NCI-H82 treated with DMSO at 0.1 percent for 48 hours (cell line): ENCODE measurements around the gene DCAF4L1.

ENCODE experiments used
- DNase-seq: peaks from one replicate; lab custom pipeline; 2025; ENCODE audit not compliant: unreplicated experiment; lab: John Stamatoyannopoulos, UW

DCAF4L1 gene

GRCh38 chr4:41981456-41981855, at the start of gene DCAF4L1:
DCAF4L1 (plus strand) TSS chr4:41981756; CDS start chr4:41981793, 37 bp downstream.
- DNase-seq = no peak

- DNase-seq = no peak
Observed at GRCh38 chr4:41932988-41933387, 48.6 kb upstream of the DCAF4L1 start.

DNA sequence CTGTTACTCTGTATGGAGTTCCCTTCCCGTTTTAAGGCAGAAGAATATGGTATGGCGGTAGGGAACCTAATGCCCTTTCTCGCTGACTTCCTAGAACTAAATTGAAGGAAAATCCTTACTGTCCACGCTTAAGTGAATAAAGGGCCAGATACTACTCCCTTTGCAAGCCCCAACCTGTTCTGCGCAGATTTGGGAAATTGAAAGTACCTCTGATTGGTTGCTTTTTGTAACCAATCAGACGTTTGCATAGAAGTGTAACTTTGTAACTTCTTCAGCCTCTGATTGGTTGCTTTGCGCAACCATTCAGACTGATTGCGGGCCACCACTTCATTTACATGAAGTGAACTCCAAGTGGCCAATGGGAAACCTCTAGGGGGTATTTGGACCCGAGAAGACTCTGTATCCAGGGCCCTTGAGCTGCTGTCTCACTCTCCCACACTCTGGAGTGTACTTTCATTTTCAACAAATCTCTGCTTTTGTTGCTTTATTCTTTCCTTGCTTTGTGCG, 47.5 kb upstream of the DCAF4L1 start:
- DNase-seq = no peak

DNA sequence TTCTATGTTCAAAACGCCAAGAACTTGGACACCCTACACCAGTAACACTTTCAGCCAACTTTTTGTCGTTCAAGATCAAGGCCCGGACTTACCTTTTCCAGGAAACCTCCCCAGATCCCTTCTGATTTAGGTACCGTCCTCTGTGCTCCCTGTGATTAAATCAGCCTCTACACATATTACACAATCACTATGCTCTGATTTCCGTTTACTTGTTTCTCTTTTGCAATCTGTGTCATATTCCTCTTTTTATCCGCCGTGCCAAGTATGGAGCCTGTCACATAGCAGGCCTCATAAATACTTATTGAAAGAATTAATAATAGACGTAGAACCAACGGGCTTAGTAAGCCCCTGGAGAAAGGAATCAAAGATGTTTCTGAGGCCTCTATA, 47.0 kb upstream of the DCAF4L1 start:
- no peak for DNase-seq

DNA sequence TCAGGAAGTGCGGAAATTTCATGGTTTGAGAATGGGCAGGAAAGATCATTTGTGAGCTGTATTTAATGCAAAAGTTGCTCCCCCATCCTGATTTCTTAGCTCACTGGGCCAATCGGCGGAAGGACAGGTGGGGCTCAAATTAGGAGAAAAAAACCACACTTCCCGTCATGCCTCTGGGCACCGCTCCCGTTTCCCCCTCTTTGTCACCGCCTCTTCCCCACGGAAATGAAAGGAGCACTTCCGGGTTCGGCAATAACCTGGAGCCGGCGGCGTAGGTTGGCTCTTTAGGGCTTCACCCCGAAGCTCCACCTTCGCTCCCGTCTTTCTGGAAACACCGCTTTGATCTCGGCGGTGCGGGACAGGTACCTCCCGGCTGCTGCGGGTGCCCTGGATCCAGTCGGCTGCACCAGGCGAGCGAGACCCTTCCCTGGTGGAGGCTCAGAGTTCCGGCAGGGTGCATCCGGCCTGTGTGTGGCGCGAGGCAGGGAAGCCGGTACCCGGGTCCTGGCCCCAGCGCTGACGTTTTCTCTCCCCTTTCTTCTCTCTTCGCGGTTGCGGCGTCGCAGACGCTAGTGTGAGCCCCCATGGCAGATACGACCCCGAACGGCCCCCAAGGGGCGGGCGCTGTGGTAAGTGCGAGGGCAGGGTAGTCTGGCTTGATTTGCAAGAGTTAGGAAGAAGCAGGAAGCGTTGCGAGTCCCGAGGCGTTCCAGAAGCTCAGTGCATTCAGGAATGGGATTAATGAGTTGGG, 46.5 kb upstream of the DCAF4L1 start, which contains the start of gene TMEM33:
TMEM33 (plus strand) TSS at position 529 of the 751 bp plus-strand sequence; CDS start at position 585, 56 bp downstream.
- DNase-seq = peak; percentile 80

GRCh38 chr4:41935652-41936021, 45.9 kb upstream of the DCAF4L1 start:
- DNase-seq = no peak

DNA sequence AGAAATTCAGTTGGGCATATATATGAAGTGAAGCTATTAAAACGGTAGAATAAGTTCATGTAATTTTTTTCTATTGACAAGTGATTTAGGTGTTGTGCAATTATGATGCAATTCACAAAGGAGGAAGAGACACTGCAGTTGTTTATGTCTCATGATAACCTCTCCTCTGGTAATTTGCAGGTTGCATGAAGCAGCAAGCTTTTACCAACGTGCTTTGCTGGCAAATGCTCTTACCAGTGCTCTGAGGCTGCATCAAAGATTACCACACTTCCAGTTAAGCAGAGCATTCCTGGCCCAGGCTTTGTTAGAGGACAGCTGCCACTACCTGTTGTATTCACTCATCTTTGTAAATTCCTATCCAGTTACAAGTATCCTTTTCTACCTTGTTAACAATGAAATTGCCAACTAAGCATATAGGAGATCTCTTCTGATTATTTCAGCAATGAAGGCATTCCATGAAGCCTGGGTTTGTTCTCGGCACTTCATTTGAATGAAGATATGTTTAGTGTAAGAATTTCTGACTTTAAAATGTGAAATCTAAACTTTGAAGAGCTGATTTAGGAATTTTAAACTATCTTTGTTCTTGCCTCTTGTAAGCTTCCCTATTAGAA, 42.4 kb upstream of the DCAF4L1 start:
- DNase-seq = no peak

- DNase-seq = no peak
Observed at GRCh38 chr4:41940834-41941233, 40.7 kb upstream of the DCAF4L1 start.

- DNase-seq = no peak
Observed at GRCh38 chr4:41943506-41943905, 38.0 kb upstream of the DCAF4L1 start.

DNA sequence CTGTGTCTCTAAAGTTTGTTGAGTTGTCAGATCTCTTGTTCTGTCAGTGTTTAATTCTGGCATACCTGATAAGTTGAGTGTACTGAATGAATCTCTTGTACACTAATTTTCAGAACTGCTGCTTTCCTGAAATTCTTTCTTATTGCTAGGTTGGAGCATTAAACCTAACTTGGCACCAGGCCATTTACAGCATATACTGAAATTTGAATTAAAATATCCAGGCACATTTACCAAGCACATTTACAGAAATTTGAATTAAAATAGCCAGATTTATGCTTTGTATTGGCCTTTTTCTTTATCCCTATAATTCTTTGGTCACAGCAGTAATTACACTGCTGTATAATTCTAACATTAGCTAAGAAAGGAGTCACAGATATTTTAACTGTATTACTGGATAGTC, 37.5 kb upstream of the DCAF4L1 start:
- no peak for DNase-seq

- DNase-seq = no peak
Observed at GRCh38 chr4:41949531-41949930, 32.0 kb upstream of the DCAF4L1 start.

- DNase-seq = peak; percentile 9
Observed at GRCh38 chr4:41957634-41958033, 23.9 kb upstream of the DCAF4L1 start.

- no peak for DNase-seq
Observed at GRCh38 chr4:41963105-41963504, 18.5 kb upstream of the DCAF4L1 start.

GRCh38 chr4:41964401-41964800, 17.2 kb upstream of the DCAF4L1 start:
- DNase-seq = no peak

- DNase-seq = no peak
Observed at GRCh38 chr4:41967392-41967791, 14.2 kb upstream of the DCAF4L1 start.

DNA sequence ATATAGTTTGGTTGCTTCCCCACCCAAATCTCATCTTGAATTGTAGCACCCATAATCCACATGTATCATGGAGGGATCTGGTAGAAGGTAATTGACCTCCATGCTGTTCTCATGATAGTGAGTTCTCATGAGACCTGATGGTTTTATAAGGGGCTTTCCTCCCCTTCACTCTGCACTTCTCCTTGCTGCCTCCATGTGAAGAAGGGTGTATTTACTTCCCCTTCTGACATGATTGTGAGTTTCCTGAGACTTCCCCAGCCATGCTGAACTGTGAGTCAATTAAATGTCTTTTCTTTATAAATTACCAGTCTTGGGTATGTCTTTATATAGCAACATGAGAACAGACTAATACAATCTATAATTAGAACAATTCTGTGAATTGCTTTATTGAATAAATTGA, 11.9 kb upstream of the DCAF4L1 start:
- DNase-seq = no peak

- DNase-seq = no peak
Observed at GRCh38 chr4:41975341-41975740, 6.2 kb upstream of the DCAF4L1 start.

DNA sequence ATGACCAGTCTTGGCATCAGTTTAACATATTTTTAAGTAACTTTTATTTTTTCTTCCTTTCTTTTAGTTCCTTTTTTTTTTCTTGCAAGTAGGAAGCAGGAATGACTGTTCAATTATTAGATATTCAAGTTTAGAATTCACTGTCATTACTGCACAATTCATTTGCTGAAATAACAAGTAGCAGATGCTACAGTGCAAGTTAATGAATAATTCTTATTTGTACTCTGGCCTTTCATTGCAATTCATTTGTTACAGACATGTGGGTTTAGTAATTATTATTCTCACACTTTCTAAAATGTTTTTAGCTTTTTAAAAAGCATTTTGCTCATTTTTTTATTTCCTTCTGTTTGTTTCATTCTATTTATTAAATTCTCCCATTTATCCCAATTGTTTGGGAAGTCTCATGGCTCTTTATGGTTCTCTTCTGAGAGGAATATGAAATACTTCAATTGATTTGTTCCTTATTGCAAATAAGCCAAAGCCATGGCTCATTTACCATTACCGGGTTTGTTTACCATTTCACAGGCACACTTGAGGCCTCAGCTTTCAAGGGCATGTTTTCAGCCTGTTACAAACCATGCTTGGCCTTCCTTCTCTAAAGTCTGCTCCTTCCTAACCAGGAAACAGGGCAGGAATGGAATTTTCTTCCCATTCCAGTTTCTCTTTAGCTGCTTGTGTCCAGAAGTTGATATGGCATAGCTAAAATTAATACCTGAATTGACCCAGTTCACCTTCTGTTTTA, 4.6 kb upstream of the DCAF4L1 start:
- DNase-seq = no peak

DNA sequence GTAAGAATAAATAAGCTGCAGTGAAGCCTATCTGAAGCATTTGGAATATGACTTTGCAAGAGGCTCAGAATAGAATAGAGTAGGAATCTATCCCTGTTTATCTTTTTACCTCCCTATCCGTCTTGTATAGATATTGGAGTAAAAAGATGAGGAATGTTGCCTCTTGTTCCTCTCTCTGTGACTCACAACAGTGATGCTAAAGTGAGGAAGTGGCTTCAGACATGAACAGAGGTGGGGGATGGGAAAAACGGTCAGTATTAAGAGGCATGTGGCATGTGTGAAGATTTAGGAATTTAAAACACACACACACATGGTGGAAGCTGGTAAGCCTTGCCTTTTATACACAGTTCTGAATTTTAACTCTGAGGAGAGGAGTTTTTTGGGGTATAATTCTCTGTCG, 3.8 kb upstream of the DCAF4L1 start:
- DNase-seq = no peak

DNA sequence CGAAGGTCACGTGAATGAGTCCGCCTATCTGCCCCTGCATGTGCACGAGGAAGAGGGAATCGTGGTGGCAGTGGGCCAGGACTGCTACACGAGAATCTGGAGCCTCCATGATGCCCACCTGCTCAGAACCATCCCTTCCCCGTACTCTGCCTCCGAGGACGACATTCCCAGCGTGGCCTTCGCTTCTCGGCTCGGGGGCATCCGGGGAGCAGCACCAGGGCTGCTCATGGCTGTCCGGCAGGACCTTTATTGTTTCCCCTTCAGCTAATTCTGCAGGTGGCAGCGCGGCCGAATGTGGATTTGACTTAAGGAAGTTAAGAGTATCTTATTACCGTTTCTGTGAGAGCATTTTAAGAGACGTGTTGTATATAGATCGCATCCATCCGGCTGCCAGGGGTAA, 1.2 kb downstream of the DCAF4L1 start:
- DNase-seq = no peak

GRCh38 chr4:41985151-41985550, 3.6 kb downstream of the DCAF4L1 start:
- DNase-seq = no peak

DNA sequence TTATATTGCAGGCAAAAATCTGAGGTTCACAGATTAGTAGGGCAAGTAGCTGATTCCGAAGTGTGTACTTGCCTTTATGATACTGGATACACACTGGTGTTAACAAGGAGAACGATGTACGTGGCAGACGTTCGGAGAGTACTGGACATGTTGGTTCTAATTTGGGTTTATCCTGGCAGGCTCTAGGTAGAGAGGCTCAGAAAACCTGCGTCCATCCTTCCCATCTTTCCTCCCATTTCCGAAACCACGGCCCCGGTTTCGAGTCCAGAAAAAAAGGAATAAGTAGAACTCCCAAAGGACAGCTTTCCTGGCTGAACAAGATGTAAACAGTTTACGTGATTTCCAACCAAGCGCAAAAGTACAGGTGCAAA, 8.4 kb downstream of the DCAF4L1 start:
- DNase-seq = no peak
